HPDE6-E6E7 (cell line): ENCODE results near the gene LRP5.

Source experiments
- DNase-seq: peaks from one replicate; pipeline ENCODE4 v3.0.0; 2011; ENCODE audit warnings: missing footprints; ENCODE audit errors: extremely low spot score

The LRP5 gene

DNA sequence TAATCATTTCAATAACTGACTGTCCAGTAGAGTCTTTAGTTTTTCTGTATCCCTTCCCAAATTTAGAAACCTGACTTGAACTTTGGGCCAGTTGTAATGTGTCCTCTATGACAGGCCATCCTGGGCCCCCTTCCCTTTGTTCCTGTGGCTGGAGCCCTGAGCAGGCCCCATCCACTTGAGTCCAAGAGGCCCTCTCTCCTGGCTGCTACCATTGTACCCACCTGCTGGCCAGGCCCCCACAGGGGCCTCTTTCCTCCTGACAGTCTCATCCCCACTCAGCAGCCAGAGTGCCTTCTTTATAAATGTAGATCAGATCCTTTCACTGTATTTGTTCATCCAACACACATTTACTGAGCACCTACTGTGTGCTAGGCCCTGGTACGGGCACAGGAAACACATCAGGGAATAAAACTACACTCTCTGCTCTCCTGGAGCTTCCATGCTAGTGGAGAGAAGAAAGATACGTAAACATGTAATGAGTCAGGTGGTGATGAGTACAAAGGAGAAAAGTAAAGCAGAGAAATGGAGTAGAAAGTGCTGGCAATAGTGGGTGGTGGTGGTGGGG is 2.7 kb upstream of the LRP5 start:
- DNase-seq = no peak

DNA sequence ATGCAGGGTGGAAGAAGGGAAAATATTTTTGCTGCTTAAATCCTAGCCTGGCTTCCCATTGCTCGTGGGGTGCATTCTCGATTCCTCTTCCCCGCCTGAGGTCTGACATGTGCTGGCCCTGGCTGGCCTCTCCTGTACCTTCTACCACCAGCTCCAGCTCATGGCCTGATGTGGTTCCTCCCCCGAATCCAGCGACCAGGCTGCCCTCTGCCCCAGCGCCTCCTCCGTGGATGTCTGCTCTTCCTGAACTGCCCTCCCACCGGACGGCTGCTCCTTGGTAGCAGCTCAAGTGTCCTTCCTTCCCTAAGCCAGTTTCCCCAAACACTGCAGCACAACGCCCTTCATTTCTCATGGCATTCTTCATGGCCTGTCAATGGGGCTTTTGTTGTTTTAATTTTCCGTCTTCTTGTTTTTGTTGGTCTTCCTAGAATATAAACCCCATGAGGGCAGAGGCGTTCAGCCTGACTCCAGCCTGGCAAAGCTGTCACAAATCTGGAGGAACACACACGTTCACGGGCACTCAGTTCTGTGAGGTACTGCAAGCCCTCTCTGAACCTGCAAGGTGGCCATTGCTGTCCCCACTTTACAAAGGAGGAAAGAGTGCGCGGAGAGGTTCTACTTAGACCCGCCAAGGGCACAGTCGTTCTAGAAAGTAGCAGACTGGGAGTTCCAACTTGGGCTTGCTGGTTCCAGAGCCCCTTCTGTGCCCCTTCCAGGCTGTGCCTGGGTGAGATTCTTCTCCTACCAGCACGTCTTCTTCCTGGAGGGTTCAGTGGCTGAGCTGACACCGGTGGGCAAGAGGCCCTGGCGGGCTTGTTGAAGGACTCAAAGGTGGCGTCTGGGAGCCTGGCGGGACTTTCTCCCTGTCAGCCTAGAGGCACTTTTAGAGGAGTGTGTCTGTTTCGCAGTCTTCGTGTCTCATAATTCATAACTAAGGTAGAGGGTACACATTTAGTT is 953 bp upstream of the LRP5 start:
- no peak for DNase-seq

DNA sequence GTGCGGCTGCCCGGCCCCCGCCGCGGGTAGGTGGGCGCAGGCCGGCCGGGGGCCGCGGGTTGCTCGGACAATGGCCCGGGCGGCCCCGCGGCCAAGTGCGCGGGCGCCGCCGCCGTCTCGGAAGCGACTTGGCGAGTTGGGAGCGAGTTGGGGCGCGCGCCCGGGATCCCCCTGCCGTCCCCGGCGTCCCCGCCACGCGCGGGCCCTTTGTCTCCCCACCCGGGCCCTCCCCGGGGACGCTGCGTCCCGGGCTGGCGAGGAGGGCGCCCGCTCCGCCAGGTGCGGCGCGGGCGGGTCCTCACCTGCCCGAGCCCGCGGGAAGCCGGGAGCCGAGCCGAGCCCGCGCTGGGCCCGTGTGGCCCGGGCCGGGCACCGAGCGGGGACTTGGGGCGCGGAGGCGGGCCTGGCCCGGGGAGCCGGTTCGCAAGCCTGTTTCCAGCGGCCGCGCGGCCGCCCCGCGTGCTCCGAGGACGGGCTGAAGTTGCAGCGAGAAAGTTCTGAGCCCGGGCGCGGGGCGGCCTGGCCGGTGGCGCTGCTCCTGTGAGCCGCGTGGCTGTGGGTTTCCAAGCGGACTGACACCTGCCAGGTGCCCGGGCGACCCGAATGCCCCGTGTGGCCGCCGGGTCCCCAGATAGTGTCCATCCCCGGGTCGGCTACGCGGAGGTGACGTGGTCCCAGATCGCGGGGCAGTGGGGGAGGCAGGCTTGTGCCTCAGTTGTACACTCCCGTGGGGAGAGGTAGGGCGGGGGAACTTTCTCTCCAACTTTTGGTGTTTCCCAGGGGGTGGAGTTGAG is 586 bp downstream of the LRP5 start:
- DNase-seq = no peak

DNA sequence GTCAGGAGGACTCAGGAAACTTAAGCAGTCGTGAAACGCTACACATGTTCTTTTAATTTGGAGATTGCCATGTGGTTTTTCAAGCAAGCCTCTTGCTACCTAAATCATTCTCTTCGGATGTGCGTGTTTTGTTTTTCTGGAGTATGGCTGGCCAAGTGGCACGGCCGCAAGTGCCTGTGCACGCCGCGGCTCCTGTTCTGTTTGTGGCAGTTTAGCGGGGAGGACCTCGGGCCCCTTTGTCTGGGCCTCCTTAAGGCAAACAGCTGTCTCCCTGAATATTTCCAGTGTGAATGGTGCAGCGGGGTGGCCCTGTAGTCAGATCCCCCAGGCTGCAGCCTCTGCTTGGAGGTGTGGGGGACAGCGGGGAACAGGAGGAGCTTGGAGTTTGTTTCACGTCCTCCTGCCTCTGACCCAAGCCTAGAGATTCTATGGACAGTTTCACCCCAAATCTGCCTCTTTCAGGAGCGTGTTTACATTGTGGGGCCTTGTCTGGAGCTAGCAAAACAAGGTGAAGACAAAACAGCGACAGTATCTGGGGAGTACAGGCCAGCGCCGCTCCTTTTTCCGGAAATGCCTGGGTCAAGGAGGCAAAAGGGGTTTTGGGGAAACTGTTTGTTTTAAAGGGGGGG is 1.3 kb downstream of the LRP5 start:
- DNase-seq = no peak

DNA sequence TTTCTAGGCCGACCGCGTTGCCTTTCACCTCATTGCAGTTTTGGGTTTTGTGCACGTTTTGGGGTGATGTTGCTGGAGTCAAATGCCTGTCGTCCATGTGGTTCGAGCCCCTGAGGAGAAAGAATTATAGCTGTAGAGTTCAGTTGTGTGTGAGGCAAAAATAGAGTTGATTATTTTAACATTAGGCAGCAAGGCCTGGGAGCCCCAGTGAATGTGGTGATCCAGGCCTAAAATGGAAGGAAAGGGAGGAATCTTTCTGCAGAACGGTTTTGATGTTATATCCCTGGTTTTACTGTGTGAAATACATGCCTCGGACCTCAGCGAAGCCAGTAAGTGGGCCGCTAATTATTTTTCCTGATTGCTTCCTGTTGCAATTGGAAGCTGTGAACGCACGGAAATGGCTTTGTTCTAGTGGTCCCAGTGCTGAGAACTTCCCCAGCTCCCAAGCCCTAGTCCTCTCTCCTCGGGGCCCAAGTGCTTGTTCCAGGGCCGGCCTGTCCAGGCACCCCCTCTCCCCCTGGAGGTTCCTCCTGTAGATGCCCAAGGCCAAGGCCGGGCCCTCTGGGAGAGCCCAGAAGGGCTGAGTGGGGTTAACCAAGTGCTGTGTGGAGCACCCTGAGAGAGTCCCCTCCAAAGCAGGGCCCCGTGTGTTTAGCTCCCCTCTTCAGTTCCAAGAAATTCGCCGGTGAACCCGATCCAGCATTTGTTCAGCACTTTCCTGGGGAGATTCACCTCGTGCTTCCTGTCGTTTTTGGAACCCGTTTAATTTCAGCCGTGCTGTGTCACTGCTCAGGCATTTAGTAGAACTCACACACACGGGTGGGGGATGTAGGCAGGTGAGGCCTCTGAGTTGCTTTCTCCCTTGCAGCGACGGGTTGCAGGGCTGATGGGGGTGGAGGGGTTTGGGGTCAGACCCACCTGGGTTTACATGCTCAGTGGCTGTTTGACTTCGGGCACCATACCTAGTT is 2.1 kb downstream of the LRP5 start:
- DNase-seq = no peak

DNA sequence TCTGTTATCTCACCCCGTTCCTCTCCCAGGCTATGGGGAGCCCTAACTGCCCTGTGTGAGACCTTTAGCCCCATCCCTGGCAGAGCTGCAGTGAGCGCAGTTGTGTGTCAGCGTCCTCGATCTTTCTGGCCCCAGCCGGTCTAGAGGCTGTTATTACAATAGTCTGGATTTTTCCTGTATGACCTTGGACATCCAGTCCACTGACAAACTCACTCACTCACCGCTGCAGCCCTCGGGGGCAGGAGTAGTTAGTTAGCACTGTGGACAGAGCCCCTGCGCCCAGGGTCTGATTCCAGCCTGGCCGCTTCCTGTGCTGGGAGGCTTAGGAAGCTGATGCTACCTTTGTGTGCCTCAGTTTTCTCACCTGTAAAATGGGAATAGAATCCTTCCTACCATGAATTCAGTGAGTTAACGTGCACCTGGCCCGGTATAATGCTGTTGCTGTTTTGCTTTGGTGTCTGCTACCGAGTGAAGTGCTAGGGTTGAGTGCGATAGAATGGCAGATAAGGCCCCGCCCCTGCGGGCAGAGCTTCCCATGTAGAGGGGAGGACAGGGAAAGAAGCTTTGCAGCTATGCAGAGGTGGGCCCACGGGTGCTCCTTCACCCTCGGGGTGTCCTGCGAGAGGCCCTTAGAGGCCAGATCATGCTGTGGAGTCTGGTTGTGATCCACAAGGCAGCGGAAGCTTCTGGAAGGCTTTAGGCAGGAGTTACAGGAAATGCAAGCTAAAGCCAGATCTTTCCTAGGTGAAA is 3.0 kb downstream of the LRP5 start:
- no peak for DNase-seq

DNA sequence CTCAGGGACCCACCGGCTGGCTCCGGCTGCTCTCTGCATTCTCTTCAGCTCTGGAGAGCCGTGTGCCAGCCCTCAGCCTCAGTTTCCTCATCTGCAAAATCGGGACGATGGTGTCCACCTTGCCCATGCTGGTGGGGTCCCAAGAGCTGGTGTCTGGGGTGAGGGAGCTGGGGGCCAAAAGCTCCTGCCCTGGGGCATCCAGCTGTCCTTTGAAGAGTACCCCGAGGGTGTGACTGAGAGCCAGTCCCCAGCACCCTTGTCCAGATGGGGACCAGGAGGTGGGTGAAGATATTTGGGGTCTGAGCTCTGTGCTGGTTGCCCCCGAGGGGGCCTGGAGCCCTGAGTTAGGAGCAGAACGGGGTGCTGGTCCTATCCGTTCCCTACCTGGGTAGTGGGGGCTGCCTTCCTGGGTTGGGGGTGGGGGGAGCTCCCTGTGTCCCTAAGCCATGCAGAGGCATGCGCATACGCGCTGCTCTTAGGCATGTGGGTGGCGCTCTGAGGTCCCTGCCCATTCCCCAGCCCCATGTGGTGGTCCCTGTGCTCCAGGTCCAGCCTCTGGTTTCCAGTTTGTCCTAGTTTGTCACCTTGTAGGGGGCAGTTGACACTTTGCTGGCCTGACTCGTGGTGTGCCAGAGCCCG is 4.9 kb downstream of the LRP5 start:
- no peak for DNase-seq

DNA sequence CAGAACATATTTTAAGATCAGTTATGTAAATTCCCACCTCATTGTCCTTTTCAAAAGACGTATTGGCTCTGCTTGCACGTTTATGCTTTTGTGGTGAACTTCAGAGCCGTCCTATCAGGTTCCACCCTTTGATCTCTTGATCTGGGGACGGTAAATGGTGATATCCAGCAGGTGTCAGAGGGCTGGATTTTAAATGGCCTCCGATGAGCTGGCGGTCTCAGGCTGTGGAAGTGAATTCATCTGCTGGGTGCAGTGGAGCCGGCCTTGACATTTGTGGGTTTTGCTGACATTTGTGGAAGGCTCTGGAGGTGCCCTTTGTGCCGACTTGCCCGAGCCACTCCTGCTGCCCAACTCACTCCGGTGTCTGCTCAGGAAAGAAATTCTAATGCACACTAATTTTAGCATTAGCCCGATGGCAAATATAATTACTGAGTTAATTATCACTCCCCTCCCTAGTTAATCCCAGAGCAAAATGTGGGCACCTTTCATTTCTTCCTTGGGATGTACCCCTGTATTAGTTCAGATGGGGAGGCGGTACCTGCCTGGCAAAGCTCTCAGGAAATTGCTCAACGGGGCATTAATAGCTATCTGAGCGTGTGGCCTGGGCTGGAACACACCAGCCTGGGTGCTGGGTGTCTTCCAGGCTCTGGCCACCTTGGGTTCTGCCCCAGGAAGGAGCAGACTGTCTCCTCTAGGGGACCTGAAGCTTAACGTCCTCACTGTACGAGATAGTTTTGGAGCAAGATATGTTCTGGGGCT is 9.1 kb downstream of the LRP5 start:
- DNase-seq = no peak

DNA sequence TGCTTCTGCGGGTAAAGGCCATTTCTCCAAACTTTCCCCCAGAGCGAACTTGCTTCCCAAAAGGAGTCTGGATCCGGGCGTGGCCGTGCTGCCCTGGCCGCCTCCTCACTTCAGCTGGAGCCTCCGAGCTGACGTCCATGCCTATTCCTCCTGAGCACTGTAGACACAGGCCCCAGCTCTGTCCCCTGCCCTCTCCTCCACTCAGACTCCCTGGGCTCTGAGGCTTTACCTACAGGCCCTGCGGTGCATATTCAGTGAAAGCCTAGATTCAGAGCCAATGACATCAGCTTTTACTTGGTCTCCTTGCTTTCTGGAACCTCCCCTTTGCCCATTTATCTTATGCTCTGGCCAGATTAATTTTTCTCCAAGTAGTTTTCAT is 9.7 kb downstream of the LRP5 start:
- no peak for DNase-seq

DNA sequence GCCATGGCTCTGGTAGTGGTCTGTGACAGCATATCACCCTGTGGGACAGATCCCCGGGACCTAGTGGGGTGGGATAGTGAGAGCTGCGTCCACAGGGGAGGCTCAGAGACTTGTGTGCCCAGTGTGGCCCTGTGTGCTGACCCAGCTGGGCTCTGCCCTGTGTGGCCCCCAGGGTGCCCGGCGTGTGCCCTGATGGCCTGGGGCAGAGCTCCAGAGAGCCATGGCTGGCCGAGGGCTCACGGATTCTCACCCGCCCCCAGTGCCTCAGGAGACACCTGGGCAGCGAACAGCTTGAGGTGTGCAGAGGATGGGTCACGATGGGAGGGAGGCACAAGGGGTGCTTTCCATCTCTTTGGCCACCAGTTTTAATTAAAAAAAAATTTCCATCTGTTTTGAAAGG is 11.8 kb downstream of the LRP5 start:
- no peak for DNase-seq

DNA sequence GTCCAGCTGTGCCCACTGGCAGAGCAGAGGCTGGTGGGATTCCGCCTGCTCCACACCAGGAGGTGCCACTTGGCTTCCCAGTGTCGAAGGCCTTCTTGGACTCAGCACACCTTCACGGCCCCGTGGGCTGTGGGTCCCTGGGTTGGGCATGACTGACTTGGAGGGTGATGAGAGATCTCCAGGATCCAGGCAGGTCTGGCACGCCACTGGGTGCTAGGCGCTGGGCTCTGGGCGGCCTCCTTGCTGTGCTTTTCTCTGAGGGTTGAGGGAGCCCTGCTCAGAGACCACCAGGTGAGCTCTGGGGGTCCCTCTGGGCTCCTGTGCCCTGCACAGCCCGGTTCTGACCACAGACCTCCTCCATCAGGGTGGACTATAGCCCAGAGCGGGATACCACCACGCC is 12.3 kb downstream of the LRP5 start:
- DNase-seq = no peak

DNA sequence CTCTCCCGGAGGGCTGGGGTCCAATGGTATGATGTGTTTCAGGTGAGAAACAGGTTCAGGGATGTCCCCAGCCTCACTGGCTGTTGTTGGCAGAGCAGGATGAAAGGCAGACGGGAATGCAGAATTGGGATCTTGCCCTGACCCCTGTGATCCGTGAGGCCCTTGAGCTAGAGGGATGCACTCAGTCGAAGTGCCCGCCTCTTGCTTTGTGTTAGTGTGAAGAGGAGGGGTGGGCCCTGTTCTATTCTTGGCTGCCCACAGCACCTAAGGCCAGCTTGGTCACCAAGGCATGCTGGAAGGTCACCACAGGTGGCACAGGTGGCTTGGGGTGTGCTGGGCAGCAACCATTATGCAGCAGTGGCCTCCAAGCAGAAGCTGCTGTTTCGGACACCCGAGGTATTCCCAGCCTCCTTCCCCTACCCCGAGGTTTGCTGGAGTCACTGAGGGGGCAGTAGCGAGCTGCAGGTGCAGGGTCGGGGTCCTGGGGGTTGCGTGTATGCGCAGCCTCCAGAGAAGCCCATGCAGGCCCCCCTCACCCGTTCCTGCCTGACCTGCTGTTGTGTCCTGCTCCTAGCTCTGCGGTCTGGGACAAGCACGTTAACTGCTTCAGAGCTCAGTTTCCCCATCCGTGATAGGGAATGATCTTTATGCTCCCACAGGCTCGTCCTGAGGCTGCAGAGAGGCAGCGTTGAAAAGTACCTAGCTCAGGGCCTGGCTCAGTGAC is 13.0 kb downstream of the LRP5 start:
- no peak for DNase-seq

DNA sequence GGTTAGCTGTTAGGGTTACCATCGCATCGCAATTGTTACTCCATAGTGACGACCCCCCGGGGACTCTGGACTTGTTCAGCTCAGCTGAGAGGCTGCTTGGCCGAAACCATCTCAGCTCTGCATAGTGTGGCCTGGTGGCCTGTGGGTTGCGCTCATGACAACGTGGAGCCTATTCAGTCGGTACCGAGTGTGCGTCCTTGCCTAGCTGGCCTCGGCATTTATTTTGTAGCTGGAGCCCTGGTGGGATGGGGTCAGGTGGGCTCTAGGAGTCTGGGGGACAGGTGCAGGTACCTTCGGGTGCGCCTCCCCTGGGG is 13.5 kb downstream of the LRP5 start:
- no peak for DNase-seq

DNA sequence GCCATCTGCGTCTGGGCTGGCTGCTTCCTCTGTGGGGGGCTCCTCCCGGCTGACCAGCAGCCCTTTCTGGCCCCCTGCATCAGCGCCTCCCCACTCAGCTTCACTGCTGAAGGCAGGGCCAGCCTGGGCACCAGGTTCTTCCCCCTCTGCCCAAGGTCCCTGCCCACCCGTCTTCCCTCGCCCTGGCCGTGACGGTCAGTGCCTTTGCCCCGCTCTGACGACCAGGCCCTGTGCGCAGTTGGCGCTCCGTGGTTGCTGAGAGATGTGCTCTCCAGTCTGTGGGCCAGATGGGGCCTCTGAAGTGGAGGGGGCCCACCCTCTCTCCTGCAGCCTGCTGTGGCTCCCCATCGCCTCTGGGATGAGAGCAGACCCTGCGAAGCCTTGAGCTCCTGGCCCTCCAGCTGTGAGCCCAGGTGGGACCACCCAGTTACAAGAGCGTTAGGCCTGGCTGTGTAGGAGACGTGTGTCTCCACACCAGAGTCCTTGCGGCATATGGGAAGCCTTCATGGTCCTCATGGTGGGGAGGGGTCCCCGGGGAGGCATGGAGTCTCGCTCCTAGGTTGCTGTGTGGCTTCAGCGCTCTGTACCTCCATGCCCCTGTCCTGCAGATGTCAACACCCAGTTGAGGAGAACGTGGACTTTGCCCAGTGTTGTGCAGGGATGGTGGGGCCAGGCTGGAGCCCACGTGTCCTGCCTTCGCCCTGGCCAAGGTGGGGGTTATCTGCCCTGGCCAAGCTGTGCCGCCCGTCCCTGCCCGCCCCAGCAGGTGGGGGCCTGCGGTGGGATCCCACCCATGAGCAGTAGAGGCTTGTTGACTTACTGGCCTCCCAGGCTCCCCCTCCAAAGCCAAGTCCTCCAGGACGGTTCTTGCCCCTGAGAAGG is 14.2 kb downstream of the LRP5 start:
- no peak for DNase-seq

DNA sequence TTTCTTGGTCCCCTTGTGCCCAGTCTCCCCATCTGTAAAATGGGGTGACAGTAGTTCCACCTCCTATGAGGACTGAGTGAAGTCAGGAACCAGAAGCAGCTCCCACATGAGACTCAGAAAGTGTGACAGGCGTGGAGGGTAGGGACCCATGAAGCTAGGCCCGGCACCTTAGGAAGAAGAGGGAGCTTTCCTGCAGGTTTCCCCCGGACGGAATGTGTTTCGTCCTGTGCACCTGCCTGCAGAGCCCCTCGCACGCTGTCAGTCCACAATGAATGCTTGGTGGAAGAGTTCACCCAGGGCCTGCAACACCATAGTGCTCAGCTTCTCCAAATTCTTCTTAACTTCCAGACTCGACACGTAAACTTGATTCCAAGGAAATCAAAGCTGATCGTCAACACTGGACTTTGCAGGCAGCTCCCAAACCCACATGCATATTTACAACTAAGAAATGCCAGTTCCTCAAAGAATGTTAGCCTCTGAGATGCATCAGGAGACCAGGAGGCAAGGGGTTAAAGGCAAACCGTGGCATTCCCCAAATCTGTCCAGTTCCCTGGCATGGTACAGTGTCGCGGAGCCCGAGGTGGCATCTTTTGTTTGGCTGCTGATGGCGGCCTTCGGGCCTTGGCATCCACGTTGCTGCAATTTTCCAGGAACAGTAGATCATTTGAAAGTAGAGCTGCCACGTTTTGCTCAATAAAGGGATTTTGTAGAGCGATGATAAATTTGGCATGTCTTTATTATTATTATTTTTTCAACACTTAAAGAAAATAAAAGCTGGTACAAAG is 15.4 kb downstream of the LRP5 start:
- no peak for DNase-seq

DNA sequence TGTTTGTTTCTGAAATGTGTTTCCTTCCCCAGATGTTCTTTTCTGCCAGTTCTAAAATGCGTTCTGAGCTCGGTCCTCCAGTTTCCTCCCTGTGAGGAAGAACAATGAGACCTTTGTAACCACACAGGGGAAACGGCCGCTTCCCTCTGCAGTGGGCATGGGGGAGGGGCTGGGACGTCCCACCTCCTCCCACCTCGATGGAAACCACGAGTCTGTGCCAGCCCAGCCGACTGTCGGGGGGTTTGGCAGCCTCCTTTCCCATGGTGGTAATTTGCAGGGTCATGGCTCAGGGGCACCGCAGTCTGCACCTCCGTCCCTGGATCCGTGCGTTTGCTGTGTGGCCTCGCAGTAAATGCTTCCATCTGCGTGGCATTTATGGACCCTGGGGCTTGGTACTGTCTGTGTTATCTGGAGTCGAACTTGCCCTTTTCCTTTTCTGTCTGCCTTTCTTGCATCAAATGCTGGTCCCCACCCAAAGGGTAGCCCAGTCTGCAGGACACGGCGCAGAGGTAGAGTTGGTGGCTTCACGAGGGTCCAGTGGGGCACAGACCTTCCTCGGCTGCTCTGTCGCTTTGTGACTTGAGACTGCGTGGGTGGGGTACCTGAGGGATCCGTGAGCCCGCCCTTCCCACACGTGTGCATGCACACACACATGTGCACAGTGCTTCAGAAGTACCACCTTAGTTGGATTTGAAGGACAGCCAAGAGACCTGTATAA is 16.1 kb downstream of the LRP5 start:
- DNase-seq = no peak
